Measurements from ENCODE around the gene NATD1.

NATD1 gene

GRCh38 chr17:21275047-21275578 lies 21.9 kb upstream of the NATD1 start:
- Histone ChIP-seq H3K4me3 (IDR thresholded peaks at IDR 0.05; ENCODE audit: insufficient read depth, low read depth, low read length) (no peak overlapping the region), H3K27ac (no peak overlapping the region), H2AFZ (ENCODE audit: low read depth) (peak overlapping the region; percentile 75), H3K79me2 (ENCODE audit: insufficient read depth, low read depth) (no peaks in the 10 kb centered on the region), H4K20me1 (ENCODE audit: insufficient read depth) (no peaks in the 10 kb centered on the region), H3K4me2 (peak overlapping the region; percentile 33; the same call in 1 of the 2 replicates), H3K27me3 (ENCODE audit: insufficient read depth, low read depth) (no peaks in the 10 kb centered on the region), H3K4me1 (ENCODE audit: low read depth, poor library complexity, severe bottlenecking) (peaks cover 5% of the 10 kb centered on the region), H3K9ac (peak overlapping the region; percentile 18; the same call in 1 of the 2 replicates), H3K36me3 (ENCODE audit: insufficient read depth) (no peaks in the 10 kb centered on the region)
- no peak for TF ChIP-seq CTCF (conservative IDR thresholded peaks at IDR 0.05; ENCODE audit: low read depth, low read length)

GRCh38 chr17:21272881-21273792 lies 19.9 kb upstream of the NATD1 start:
- H2AFZ ChIP-seq (ENCODE audit: low read depth), result no peak overlapping the region

GRCh38 chr17:21272250-21272649 lies 19.0 kb upstream of the NATD1 start:
- Histone ChIP-seq H4K20me1 (ENCODE audit: insufficient read depth) (no peaks in the 10 kb centered on the region), H2AFZ (ENCODE audit: low read depth) (no peak overlapping the region), H3K36me3 (ENCODE audit: insufficient read depth) (no peaks in the 10 kb centered on the region), H3K4me2 (no peak overlapping the region), H3K27me3 (ENCODE audit: insufficient read depth, low read depth) (no peaks in the 10 kb centered on the region), H3K27ac (no peak overlapping the region), H3K4me3 (IDR thresholded peaks at IDR 0.05; ENCODE audit: insufficient read depth, low read depth, low read length) (no peak overlapping the region), H3K9ac (no peak overlapping the region), H3K4me1 (ENCODE audit: low read depth, poor library complexity, severe bottlenecking) (peaks cover 5% of the 10 kb centered on the region), H3K79me2 (ENCODE audit: insufficient read depth, low read depth) (no peaks in the 10 kb centered on the region)
- TF ChIP-seq CTCF (conservative IDR thresholded peaks at IDR 0.05; ENCODE audit: low read depth, low read length), result no peak

More at GRCh38 chr17:21272881-21273792, 19.9 kb upstream of the NATD1 start:
- H3K4me3 ChIP-seq (IDR thresholded peaks at IDR 0.05; ENCODE audit: insufficient read depth, low read depth, low read length), result no peak overlapping the region
- H3K27ac ChIP-seq, result no peak overlapping the region
- no peaks in the 10 kb centered on the region for H3K79me2 ChIP-seq (ENCODE audit: insufficient read depth, low read depth)
- peaks cover 5% of the 10 kb centered on the region for H3K4me1 ChIP-seq (ENCODE audit: low read depth, poor library complexity, severe bottlenecking)
- H3K27me3 ChIP-seq (ENCODE audit: insufficient read depth, low read depth), result no peaks in the 10 kb centered on the region
- no peak overlapping the region for H3K9ac ChIP-seq
- H3K4me2 ChIP-seq, result no peak overlapping the region
- no peaks in the 10 kb centered on the region for H3K36me3 ChIP-seq (ENCODE audit: insufficient read depth)
- no peaks in the 10 kb centered on the region for H4K20me1 ChIP-seq (ENCODE audit: insufficient read depth)
- TF ChIP-seq CTCF (conservative IDR thresholded peaks at IDR 0.05; ENCODE audit: low read depth, low read length), result no peak

- Histone ChIP-seq H3K4me2 (no peak overlapping the region), H2AFZ (ENCODE audit: low read depth) (no peak overlapping the region), H4K20me1 (ENCODE audit: insufficient read depth) (no peaks in the 10 kb centered on the region), H3K36me3 (ENCODE audit: insufficient read depth) (no peaks in the 10 kb centered on the region), H3K27me3 (ENCODE audit: insufficient read depth, low read depth) (no peaks in the 10 kb centered on the region), H3K9ac (no peak overlapping the region), H3K79me2 (ENCODE audit: insufficient read depth, low read depth) (no peaks in the 10 kb centered on the region), H3K27ac (no peak overlapping the region), H3K4me3 (IDR thresholded peaks at IDR 0.05; ENCODE audit: insufficient read depth, low read depth, low read length) (no peak overlapping the region), H3K4me1 (ENCODE audit: low read depth, poor library complexity, severe bottlenecking) (peaks cover 5% of the 10 kb centered on the region)
- TF ChIP-seq CTCF (conservative IDR thresholded peaks at IDR 0.05; ENCODE audit: low read depth, low read length), result no peak
Observed at GRCh38 chr17:21271454-21272183, 18.4 kb upstream of the NATD1 start.

Data from KMS-11 (cell line).